Liver (tissue), 9 donors: ENCODE results near the gene SLC36A1. TPM values are rescaled to one million over a fixed set of nuclear protein-coding genes. Genes with fewer than 3 reads are reported as not detected.
A peak's percentile ranks its signal among the peaks of the same experiment; 100 is the strongest.

Experiments used
- DNase-seq: peaks from one replicate; pipeline ENCODE4 v3.0.0-alpha.2; 2017; ENCODE audit warnings: low spot score
- H3K27ac ChIP-seq, 2 donors: one replicate each; pipeline ENCODE4 v1.7.0; 2013; ENCODE audit warnings: inconsistent platforms in 2 of 2, low read length in 2 of 2, control low read depth in 1 of 2, low read depth in 1 of 2, mild to moderate bottlenecking in 1 of 2
- H3K27me3 ChIP-seq, 4 donors: one replicate each; pipeline versions ENCODE4 v1.6.1 to v1.7.0; 2013; ENCODE audit warnings: low read length in 3 of 4, inconsistent platforms in 1 of 4, mild to moderate bottlenecking in 1 of 4, moderate library complexity in 1 of 4; ENCODE audit not compliant: control insufficient read depth in 4 of 4, insufficient read depth in 4 of 4
- H3K36me3 ChIP-seq, 4 donors: one replicate each; pipeline versions ENCODE4 v1.6.1 to v1.7.0; 2013; ENCODE audit warnings: low read length in 3 of 4, mild to moderate bottlenecking in 3 of 4, low read depth in 1 of 4, moderate library complexity in 1 of 4; ENCODE audit not compliant: control insufficient read depth in 4 of 4, insufficient read depth in 3 of 4
- H3K4me1 ChIP-seq, 4 donors: one replicate each; pipeline versions ENCODE4 v1.6.1 to v1.7.0; 2013; ENCODE audit warnings: low read length in 3 of 4, mild to moderate bottlenecking in 3 of 4, moderate library complexity in 1 of 4; ENCODE audit not compliant: control insufficient read depth in 4 of 4, insufficient read depth in 4 of 4
- H3K4me3 ChIP-seq, 3 donors: one replicate each; pipeline versions ENCODE4 v1.6.1 to v1.7.0; 2013; ENCODE audit warnings: low read length in 3 of 3, control low read depth in 1 of 3, low read depth in 1 of 3, mild to moderate bottlenecking in 1 of 3
- H3K9ac ChIP-seq, 2 donors: one replicate each; pipeline ENCODE4 v1.7.0; 2013; ENCODE audit warnings: low read length in 2 of 2, mild to moderate bottlenecking in 2 of 2, moderate library complexity in 2 of 2, control low read depth in 1 of 2, low read depth in 1 of 2
- H3K9me3 ChIP-seq, 4 donors: one replicate each; pipeline versions ENCODE4 v1.6.1 to v1.7.0; 2013; ENCODE audit warnings: low read length in 3 of 4; ENCODE audit not compliant: control insufficient read depth in 4 of 4
- EGR1 ChIP-seq, 2 donors: IDR thresholded peaks; 2 replicates each; pipeline ENCODE4 v1.6.1; 2016 to 2018; ENCODE audit warnings: antibody characterized with exemption in 2 of 2, low read depth in 2 of 2
- FOXA2 ChIP-seq: IDR thresholded peaks from 2 replicates; pipeline ENCODE4 v1.6.1; 2016; ENCODE audit warnings: antibody characterized with exemption
- GABPA ChIP-seq, 2 donors: IDR thresholded peaks in 1 of 2; conservative IDR thresholded peaks in 1 of 2; 2 replicates each; pipeline ENCODE4 v1.6.1; 2016; ENCODE audit warnings: antibody characterized with exemption in 2 of 2, mild to moderate bottlenecking in 1 of 2, moderate library complexity in 1 of 2
- HNF4A ChIP-seq, 2 donors: conservative IDR thresholded peaks; 2 replicates each; pipeline ENCODE4 v1.6.1; 2016; ENCODE audit warnings: antibody characterized with exemption in 2 of 2, mild to moderate bottlenecking in 2 of 2
- MAX ChIP-seq: IDR thresholded peaks from 2 replicates; pipeline ENCODE4 v1.6.1; 2016; ENCODE audit warnings: antibody characterized with exemption
- NR2F2 ChIP-seq: IDR thresholded peaks from 2 replicates; pipeline ENCODE4 v1.6.1; 2016; ENCODE audit warnings: antibody characterized with exemption
- RAD21 ChIP-seq, 2 donors: IDR thresholded peaks; 2 replicates each; pipeline ENCODE4 v1.6.1; 2016; ENCODE audit warnings: antibody characterized with exemption in 2 of 2, mild to moderate bottlenecking in 2 of 2
- REST ChIP-seq: IDR thresholded peaks from 2 replicates; pipeline ENCODE4 v1.6.1; 2016; ENCODE audit warnings: antibody characterized with exemption, mild to moderate bottlenecking
- SP1 ChIP-seq: IDR thresholded peaks from 2 replicates; pipeline ENCODE4 v1.6.1; 2018; ENCODE audit warnings: antibody characterized with exemption, mild to moderate bottlenecking
- TAF1 ChIP-seq: conservative IDR thresholded peaks from 2 replicates; pipeline ENCODE4 v1.6.1; 2016; ENCODE audit warnings: antibody characterized with exemption, mild to moderate bottlenecking
- YY1 ChIP-seq: IDR thresholded peaks from 2 replicates; pipeline ENCODE4 v1.6.1; 2016; ENCODE audit warnings: antibody characterized with exemption, mild to moderate bottlenecking
- ZBTB33 ChIP-seq: IDR thresholded peaks from 2 replicates; pipeline ENCODE4 v1.6.1; 2016; ENCODE audit warnings: antibody characterized with exemption
- WGBS: extraction: QIAGEN DNeasy Blood & Tissue Kit; methylation state at CpG from one replicate; pipeline ENCODE4 v1.1.7; 2013; 5-methylcytosine and 5-hydroxymethylcytosine counted together
- polyA plus RNA-seq, 2 donors: library from polyadenylated mRNA; stranded (reverse) in 1 of 2; unstranded in 1 of 2; fragments of 200-250 nt in 1 of 2; fragments of >200 nt in 1 of 2; fragmentation: Nextera tagmentation in 1 of 2; extraction: Ambion mirVana in 1 of 2; gene quantifications; one replicate each; pipeline versions ENCODE4 v1.2.1 to v1.2.3, GENCODE V29; 2013 to 2015
- total RNA-seq, 2 donors: library from RNA; depleted of rRNA; stranded (reverse); fragments of >200 nt; gene quantifications; one replicate each; pipeline ENCODE4 v1.2.3, GENCODE V29; 2014
- donor health status: healthy.
- donor health status: healthy.
- donor health status: healthy.
- donor health status: healthy.
- donor health status: healthy.

The SLC36A1 gene
- total and polyA plus RNA-seq, 4 donors = 1.6 to 18.8 (median 3.4) TPM

- TF ChIP-seq REST = no peak
Measured at GRCh38 chr5:151469386-151469785, 22.0 kb downstream of the SLC36A1 start (continued).

- TF ChIP-seq YY1 (no peak), SP1 (no peak), GABPA (IDR thresholded peaks at IDR 0.05 in 1 of 2, conservative IDR thresholded peaks at IDR 0.05 in 1 of 2) (no peak), TAF1 (no peak), NR2F2 (no peak), EGR1 (IDR thresholded peaks at IDR 0.05; ENCODE audit: low read depth in 2 of 2) (no peak)
- no peak for DNase-seq
- 71% methylated on average over 3 of the region's 3 CpGs for WGBS
- Histone ChIP-seq H3K9ac (no peak overlapping the region), H3K27ac (no peak overlapping the region), H3K4me1 (no peaks in the 10 kb centered on the region), H3K4me3 (no peak overlapping the region), H3K27me3 (no peaks in the 10 kb centered on the region), H3K9me3 (no peaks in the 10 kb centered on the region), H3K36me3 (peaks cover 2 to 6% (median 3%) of the 10 kb centered on the region in 4 donors)
Measured at GRCh38 chr5:151469992-151470391, 22.6 kb downstream of the SLC36A1 start.

- Histone ChIP-seq H3K27me3 (no peaks in the 10 kb centered on the region), H3K9me3 (no peaks in the 10 kb centered on the region), H3K36me3 (peaks cover 2 to 5% (median 3%) of the 10 kb centered on the region in 4 donors), H3K4me1 (no peaks in the 10 kb centered on the region), H3K9ac (no peak overlapping the region), H3K27ac (no peak overlapping the region), H3K4me3 (no peak overlapping the region)
- TF ChIP-seq MAX = no peak
- TF ChIP-seq FOXA2 = no peak
- peak; percentile 22 for DNase-seq
- 95% methylated on average over 4 of the region's 4 CpGs for WGBS
Measured at GRCh38 chr5:151470439-151470838, 23.0 kb downstream of the SLC36A1 start.

- peaks cover 3 to 5% (median 3%) of the 10 kb centered on the region in 4 donors for H3K36me3 ChIP-seq
- 97% methylated on average over 1 of the region's 1 CpG for WGBS
- no peak for DNase-seq
- no peaks in the 10 kb centered on the region for H3K9me3 ChIP-seq
- H3K4me1 ChIP-seq = no peaks in the 10 kb centered on the region
- no peak overlapping the region for H3K27ac ChIP-seq
- H3K9ac ChIP-seq = no peak overlapping the region
- no peak overlapping the region for H3K4me3 ChIP-seq
- TF ChIP-seq ZBTB33 (no peak), YY1 (no peak), MAX (no peak), EGR1 (IDR thresholded peaks at IDR 0.05; ENCODE audit: low read depth in 2 of 2) (no peak), FOXA2 (no peak), RAD21 (IDR thresholded peaks at IDR 0.05) (no peak), HNF4A (conservative IDR thresholded peaks at IDR 0.05) (no peak), REST (no peak)
- no peaks in the 10 kb centered on the region for H3K27me3 ChIP-seq
Measured at GRCh38 chr5:151471276-151471675, 23.9 kb downstream of the SLC36A1 start.
